OCI-LY7 (cell line): ENCODE data around the gene COX6B1. TPM values are rescaled to one million over a fixed set of nuclear protein-coding genes. Genes with fewer than 3 reads are reported as not detected.

Source experiments
- BruUV-seq: library from RNA; stranded (reverse); fragments of 400-500 nt; replicated peaks from 2 replicates; lab custom pipeline; 2021; lab: Mats Ljungman, UMichigan
- CTCF ChIA-PET: fragments of 300-600 bp; sonication (Branson Sonifier 250); formaldehyde crosslinking; loops from one replicate; lab custom pipeline; 2022; ENCODE audit warnings: antibody characterized with exemption; ENCODE audit not compliant: unreplicated experiment; lab: Charles Lee
- POLR2A ChIA-PET: fragments of 300-600 bp; sonication (Branson Sonifier 250); formaldehyde crosslinking; loops from one replicate; lab custom pipeline; 2022; ENCODE audit warnings: antibody characterized with exemption; lab: Charles Lee
- DNase-seq: peaks from one replicate; pipeline ENCODE4 v3.0.0-alpha.2; 2015; ENCODE audit warnings: low spot score
- H2AFZ ChIP-seq: fragments of 200-600 bp; sonication (generic), shearing (Covaris generic); 2 replicates; pipeline ENCODE4 v1.6.1; 2014; ENCODE audit warnings: mild to moderate bottlenecking, antibody characterized with exemption, low read length, moderate library complexity
- H3K27ac ChIP-seq: fragments of 200-600 bp; sonication (generic); 2 replicates; pipeline ENCODE4 v1.5.1; 2014; ENCODE audit warnings: mixed run types, low read depth, mild to moderate bottlenecking, moderate library complexity, low read length, inconsistent platforms; ENCODE audit not compliant: poor library complexity, severe bottlenecking
- H3K36me3 ChIP-seq: fragments of 200-600 bp; sonication (generic); 2 replicates; pipeline ENCODE4 v1.6.1; 2014; ENCODE audit warnings: mild to moderate bottlenecking, antibody characterized with exemption, low read length, moderate library complexity, mixed read lengths; ENCODE audit not compliant: insufficient read depth
- H3K4me1 ChIP-seq: fragments of 200-600 bp; sonication (generic); 2 replicates; pipeline ENCODE4 v1.5.1; 2014; ENCODE audit warnings: mild to moderate bottlenecking, low read length; ENCODE audit not compliant: insufficient read depth, poor library complexity, severe bottlenecking
- H3K4me2 ChIP-seq: fragments of 200-600 bp; sonication (generic); 2 replicates; pipeline ENCODE4 v1.6.1; 2014; ENCODE audit warnings: mild to moderate bottlenecking, low read length
- H3K4me3 ChIP-seq: fragments of 200-600 bp; sonication (generic); 2 replicates; pipeline ENCODE4 v1.5.1; 2014; ENCODE audit warnings: mild to moderate bottlenecking, low read depth, low read length; ENCODE audit not compliant: poor library complexity, severe bottlenecking
- H3K79me2 ChIP-seq: fragments of 200-600 bp; sonication (generic); 2 replicates; pipeline ENCODE4 v1.6.1; 2016; ENCODE audit warnings: low read depth, mild to moderate bottlenecking, low read length, moderate library complexity, mixed read lengths; ENCODE audit not compliant: insufficient read depth
- H3K9me2 ChIP-seq: fragments of 200-600 bp; sonication (generic); 2 replicates; pipeline ENCODE4 v1.6.1; 2016; ENCODE audit warnings: mild to moderate bottlenecking, low read length, mixed read lengths; ENCODE audit not compliant: insufficient read depth
- H3K9me3 ChIP-seq: fragments of 200-600 bp; sonication (generic); 2 replicates; pipeline ENCODE4 v1.6.1; 2014; ENCODE audit warnings: mild to moderate bottlenecking, mixed run types, low read length, mixed read lengths
- H4K20me1 ChIP-seq: fragments of 200-600 bp; sonication (generic); 2 replicates; pipeline ENCODE4 v1.6.1; 2014; ENCODE audit warnings: mild to moderate bottlenecking, antibody characterized with exemption, low read length, moderate library complexity, mixed read lengths; ENCODE audit not compliant: insufficient read depth
- CTCF ChIP-seq: fragments of 200-600 bp; sonication (generic); conservative IDR thresholded peaks from 2 replicates; pipeline ENCODE4 v1.5.1; 2014; ENCODE audit warnings: mild to moderate bottlenecking, antibody characterized with exemption, low read length, moderate library complexity, mixed read lengths
- EZH2phosphoT487 ChIP-seq: fragments of 200-600 bp; sonication (generic); IDR thresholded peaks from 2 replicates; pipeline ENCODE4 v1.6.1; 2018; ENCODE audit warnings: low read depth, borderline replicate concordance, mild to moderate bottlenecking, mixed run types, antibody characterized with exemption, low read length, moderate library complexity, mixed read lengths
- intact Hi-C: fragments of 100-400 bp; cut with micrococcal nuclease; formaldehyde crosslinking; loops from one replicate; pipeline ENCODE4 v1.10.0; 2022; ENCODE audit not compliant: unreplicated experiment
- total RNA-seq, 2 experiments: library from RNA; depleted of rRNA in 1 of 2; stranded (reverse); fragments of >200 nt in 1 of 2; shearing (Covaris generic) in 1 of 2; gene quantifications; 2 replicates each; pipeline ENCODE4 v1.2.3, GENCODE V29; 2014 to 2022

The COX6B1 gene
- total RNA-seq, 2 experiments from 2014 or later, result 373 to 536 TPM

GRCh38 chr19:35642312-35642711, 5.8 kb upstream of the COX6B1 start:
- H3K4me2 ChIP-seq, result peak overlapping the region; percentile 97
- H3K27ac ChIP-seq, result no peak overlapping the region
- H3K9me2 ChIP-seq, result no peaks in the 10 kb centered on the region
- no TSS peak for BruUV-seq
- no peaks in the 10 kb centered on the region for H4K20me1 ChIP-seq
- intact Hi-C loops, result loop anchor here (10.0 kb wide), 1 partner anchor 412 kb away; the partner anchor contains the start of genes THAP8 and WDR62
- CTCF ChIA-PET, result no interaction called here
- H3K4me3 ChIP-seq, result no peak overlapping the region
- POLR2A ChIA-PET, result interaction anchor here (0.6 to 1.8 kb wide), 2 partner anchors 12 to 128 kb away, joined by 4 to 5 read pairs; no protein-coding TSS in a partner anchor
- H3K36me3 ChIP-seq, result peaks cover 13% of the 10 kb centered on the region
- no peak overlapping the region for H2AFZ ChIP-seq
- peaks cover 46% of the 10 kb centered on the region for H3K4me1 ChIP-seq
- H3K79me2 ChIP-seq, result no peaks in the 10 kb centered on the region
- no peaks in the 10 kb centered on the region for H3K9me3 ChIP-seq
- TF ChIP-seq EZH2phosphoT487, result no peak
- DNase-seq, result no peak

- Histone ChIP-seq H3K4me1 (peaks cover 51% of the 10 kb centered on the region), H2AFZ (peak overlapping the region; percentile 89), H4K20me1 (no peaks in the 10 kb centered on the region), H3K79me2 (no peaks in the 10 kb centered on the region), H3K4me2 (peak overlapping the region; percentile 97), H3K27ac (peak overlapping the region; percentile 65), H3K4me3 (peak overlapping the region; percentile 72), H3K36me3 (peaks cover 8% of the 10 kb centered on the region), H3K9me3 (no peaks in the 10 kb centered on the region), H3K9me2 (no peaks in the 10 kb centered on the region)
- no peak for TF ChIP-seq EZH2phosphoT487
- TF ChIP-seq CTCF, result no peak
- BruUV-seq, result no TSS peak
- CTCF ChIA-PET, result interaction anchor here (0.6 kb wide), 1 partner anchor 45 kb away, joined by 3 read pairs; no protein-coding TSS in a partner anchor
- DNase-seq, result peak; percentile 26
- POLR2A ChIA-PET, result interaction anchor here (0.6 to 1.8 kb wide), 4 partner anchors 13 to 323 kb away, joined by 3 to 5 read pairs (median 4); no protein-coding TSS in a partner anchor
- intact Hi-C loops, result loop anchor here (10.0 kb wide), 1 partner anchor 412 kb away; the partner anchor contains the start of genes THAP8 and WDR62
These were observed 5.3 kb upstream of the COX6B1 start for GRCh38 chr19:35642798-35643254.

- ChIA-PET POLR2A (interaction anchor here (0.6 to 1.8 kb wide), 6 partner anchors 11 to 323 kb away, joined by 3 to 5 read pairs (median 4); no protein-coding TSS in a partner anchor), CTCF (interaction anchor here (0.6 kb wide), 2 partner anchors 45 to 78 kb away, joined by 3 read pairs; no protein-coding TSS in a partner anchor)
- no TSS peak for BruUV-seq
- Histone ChIP-seq H3K36me3 (peaks cover under 1% of the 10 kb centered on the region; the same call in 1 of the 2 replicates), H3K4me1 (peaks cover 51% of the 10 kb centered on the region), H4K20me1 (no peaks in the 10 kb centered on the region), H3K9me2 (no peaks in the 10 kb centered on the region), H2AFZ (peak overlapping the region; percentile 89), H3K9me3 (no peaks in the 10 kb centered on the region), H3K27ac (peak overlapping the region; percentile 65), H3K4me2 (peak overlapping the region; percentile 97), H3K4me3 (peak overlapping the region; percentile 72), H3K79me2 (peaks cover 4% of the 10 kb centered on the region; the same call in 1 of the 2 replicates)
- TF ChIP-seq EZH2phosphoT487 (no peak), CTCF (no peak)
- intact Hi-C loops, result loop anchor here (1.0 to 10.0 kb wide), 2 partner anchors 256 to 411 kb away; partner anchors contain the start of genes THAP8 and WDR62
- DNase-seq, result peak; percentile 92
These were observed 4.6 kb upstream of the COX6B1 start for GRCh38 chr19:35643255-35644205.
